MM.1S (cell line): ENCODE data around the gene ZNF280D.
A peak's percentile ranks its signal among the peaks of the same experiment; 100 is the strongest.

Experiments
- DNase-seq: peaks from one replicate; pipeline ENCODE4 v3.0.0-alpha.2; 2015
- H2AFZ ChIP-seq: fragments of 300-600 bp; sonication (generic); 2 replicates; pipeline ENCODE4 v1.6.0; 2016; ENCODE audit warnings: antibody characterized with exemption, low read length
- H3F3A ChIP-seq: fragments of 300-600 bp; sonication (generic); 2 replicates; pipeline ENCODE4 v1.6.1; 2016; ENCODE audit warnings: mild to moderate bottlenecking, antibody characterized with exemption, low read length, moderate library complexity, mixed read lengths; ENCODE audit not compliant: insufficient read depth
- H3K27ac ChIP-seq: fragments of 300-600 bp; sonication (generic); 2 replicates; pipeline ENCODE4 v1.5.1; 2016; ENCODE audit warnings: mild to moderate bottlenecking, low read length
- H3K27me3 ChIP-seq: fragments of 300-600 bp; sonication (generic); replicated peaks from 2 replicates; pipeline ENCODE4 v1.6.0; 2016; ENCODE audit warnings: low read length; ENCODE audit not compliant: insufficient read depth
- H3K36me3 ChIP-seq: fragments of 300-600 bp; sonication (generic); replicated peaks from 2 replicates; pipeline ENCODE4 v1.6.1; 2016; ENCODE audit warnings: mild to moderate bottlenecking, low read length, mixed read lengths; ENCODE audit not compliant: insufficient read depth
- H3K4me1 ChIP-seq: fragments of 300-600 bp; sonication (generic); 2 replicates; pipeline ENCODE4 v1.6.1; 2016; ENCODE audit warnings: low read length, mixed read lengths
- H3K4me2 ChIP-seq: fragments of 300-600 bp; sonication (generic); 2 replicates; pipeline ENCODE4 v1.6.0; 2016; ENCODE audit warnings: low read depth, low read length
- H3K4me3 ChIP-seq: fragments of 300-600 bp; sonication (generic); 2 replicates; pipeline ENCODE4 v1.5.1; 2016; ENCODE audit warnings: low read length, mixed read lengths
- H3K79me2 ChIP-seq: fragments of 300-600 bp; sonication (generic); 2 replicates; pipeline ENCODE4 v1.6.1; 2016; ENCODE audit warnings: mixed run types, low read length, mixed read lengths
- H3K9ac ChIP-seq: fragments of 300-600 bp; sonication (generic); 2 replicates; pipeline ENCODE4 v1.6.1; 2016; ENCODE audit warnings: low read length, mixed read lengths
- H3K9me2 ChIP-seq: fragments of 300-600 bp; sonication (generic); replicated peaks from 2 replicates; pipeline ENCODE4 v1.6.1; 2016; ENCODE audit warnings: mild to moderate bottlenecking, low read length, mixed read lengths; ENCODE audit not compliant: insufficient read depth
- H3K9me3 ChIP-seq: fragments of 300-600 bp; sonication (generic); replicated peaks from 2 replicates; pipeline ENCODE4 v1.6.1; 2016; ENCODE audit warnings: mild to moderate bottlenecking, low read length, mixed read lengths; ENCODE audit not compliant: insufficient read depth
- H4K20me1 ChIP-seq: fragments of 300-600 bp; sonication (generic); 2 replicates; pipeline ENCODE4 v1.6.1; 2016; ENCODE audit warnings: mild to moderate bottlenecking, low read length, moderate library complexity, mixed read lengths; ENCODE audit not compliant: insufficient read depth
- EZH2 ChIP-seq: fragments of 300-600 bp; sonication (generic); optimal IDR thresholded peaks from 2 replicates; pipeline ENCODE3; 2017; ENCODE audit warnings: low read depth, mild to moderate bottlenecking, antibody characterized with exemption, low read length, mixed read lengths
- EZH2phosphoT487 ChIP-seq: fragments of 300-600 bp; sonication (generic); IDR thresholded peaks from 2 replicates; pipeline ENCODE4 v1.6.1; 2018; ENCODE audit warnings: antibody characterized with exemption, low read length
- TF ChIP-seq, protein P1 (sequence below): fragments of 300-600 bp; sonication (generic); IDR thresholded peaks from 2 replicates; pipeline ENCODE4 v1.5.1; 2016; ENCODE audit warnings: antibody characterized with exemption, low read length, mixed read lengths

ZNF280D gene

DNA sequence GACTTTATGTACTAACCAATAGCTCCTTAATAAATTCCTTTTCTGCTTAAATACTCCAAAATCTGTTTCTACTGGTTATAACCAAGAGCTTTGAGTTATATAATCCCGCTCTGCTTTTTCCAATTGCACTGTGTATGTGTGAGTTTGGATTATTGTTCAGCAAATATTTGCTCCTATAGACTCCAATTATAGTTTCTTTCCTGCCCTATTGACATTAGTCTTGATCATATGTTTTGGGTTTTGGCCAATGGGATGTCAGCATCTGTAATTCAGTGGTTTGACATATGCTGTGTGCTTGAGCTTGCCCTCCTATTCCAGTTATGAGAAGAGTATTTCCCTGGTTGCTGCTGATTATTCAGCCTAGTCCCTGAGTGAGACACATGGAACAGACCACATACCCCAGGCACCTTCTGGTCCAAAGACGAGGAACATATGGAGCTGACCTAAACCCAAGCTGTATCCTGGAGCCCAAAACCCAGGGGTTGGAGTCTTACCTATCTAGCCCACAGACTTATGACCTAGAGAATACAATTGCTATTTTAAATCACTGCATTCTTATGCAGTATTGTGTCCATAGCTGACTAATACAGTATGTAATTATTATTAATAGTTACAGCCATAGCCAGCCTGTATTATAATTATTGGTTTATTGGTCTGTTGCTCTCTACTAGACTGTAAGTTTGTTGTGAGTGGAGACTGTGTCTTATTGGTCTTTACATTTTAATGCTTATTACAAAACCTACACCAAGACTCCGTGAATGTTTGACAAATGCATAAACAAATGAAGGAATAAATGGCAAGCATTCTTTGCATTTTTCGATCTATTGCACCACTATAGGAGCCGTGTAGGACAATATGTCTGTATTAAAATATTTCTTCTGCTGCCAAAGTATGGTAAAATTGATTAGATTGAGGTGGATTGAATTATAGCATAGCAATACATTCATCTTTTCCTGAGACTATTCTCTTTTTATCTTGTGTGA is 11.7 kb upstream of the ZNF280D start:
- Histone ChIP-seq H4K20me1 (no peaks in the 10 kb centered on the region), H3K9me2 (no peaks in the 10 kb centered on the region), H2AFZ (no peak overlapping the region), H3K27ac (no peak overlapping the region), H3K36me3 (no peaks in the 10 kb centered on the region), H3F3A (no peaks in the 10 kb centered on the region), H3K4me3 (no peak overlapping the region), H3K27me3 (no peaks in the 10 kb centered on the region), H3K79me2 (no peaks in the 10 kb centered on the region), H3K9ac (no peak overlapping the region), H3K4me1 (no peaks in the 10 kb centered on the region), H3K4me2 (no peak overlapping the region), H3K9me3 (no peaks in the 10 kb centered on the region)
- DNase-seq: no peak
- TF ChIP-seq, protein P1, sequence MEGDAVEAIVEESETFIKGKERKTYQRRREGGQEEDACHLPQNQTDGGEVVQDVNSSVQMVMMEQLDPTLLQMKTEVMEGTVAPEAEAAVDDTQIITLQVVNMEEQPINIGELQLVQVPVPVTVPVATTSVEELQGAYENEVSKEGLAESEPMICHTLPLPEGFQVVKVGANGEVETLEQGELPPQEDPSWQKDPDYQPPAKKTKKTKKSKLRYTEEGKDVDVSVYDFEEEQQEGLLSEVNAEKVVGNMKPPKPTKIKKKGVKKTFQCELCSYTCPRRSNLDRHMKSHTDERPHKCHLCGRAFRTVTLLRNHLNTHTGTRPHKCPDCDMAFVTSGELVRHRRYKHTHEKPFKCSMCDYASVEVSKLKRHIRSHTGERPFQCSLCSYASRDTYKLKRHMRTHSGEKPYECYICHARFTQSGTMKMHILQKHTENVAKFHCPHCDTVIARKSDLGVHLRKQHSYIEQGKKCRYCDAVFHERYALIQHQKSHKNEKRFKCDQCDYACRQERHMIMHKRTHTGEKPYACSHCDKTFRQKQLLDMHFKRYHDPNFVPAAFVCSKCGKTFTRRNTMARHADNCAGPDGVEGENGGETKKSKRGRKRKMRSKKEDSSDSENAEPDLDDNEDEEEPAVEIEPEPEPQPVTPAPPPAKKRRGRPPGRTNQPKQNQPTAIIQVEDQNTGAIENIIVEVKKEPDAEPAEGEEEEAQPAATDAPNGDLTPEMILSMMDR: no peak
- TF ChIP-seq EZH2phosphoT487 (no peak), EZH2 (no peak)

GRCh38 chr15:56741541-56741940 is 8.2 kb upstream of the ZNF280D start:
- no peaks in the 10 kb centered on the region for H3K79me2 ChIP-seq
- TF ChIP-seq EZH2 (no peak), EZH2phosphoT487 (no peak)
- TF ChIP-seq, protein P1: no peak
- no peak overlapping the region for H3K4me2 ChIP-seq
- H2AFZ ChIP-seq: no peak overlapping the region
- no peak for DNase-seq
- no peaks in the 10 kb centered on the region for H4K20me1 ChIP-seq
- H3F3A ChIP-seq: no peaks in the 10 kb centered on the region
- H3K4me3 ChIP-seq: no peak overlapping the region
- no peaks in the 10 kb centered on the region for H3K9me3 ChIP-seq
- H3K27me3 ChIP-seq: no peaks in the 10 kb centered on the region
- H3K9ac ChIP-seq: no peak overlapping the region
- H3K4me1 ChIP-seq: no peaks in the 10 kb centered on the region
- no peaks in the 10 kb centered on the region for H3K9me2 ChIP-seq
- H3K27ac ChIP-seq: no peak overlapping the region
- no peaks in the 10 kb centered on the region for H3K36me3 ChIP-seq

GRCh38 chr15:56739964-56740640 is 6.8 kb upstream of the ZNF280D start:
- H2AFZ ChIP-seq: no peak overlapping the region
- H3K9ac ChIP-seq: no peak overlapping the region
- H3K4me1 ChIP-seq: no peaks in the 10 kb centered on the region
- H3K9me2 ChIP-seq: no peaks in the 10 kb centered on the region
- H3K36me3 ChIP-seq: no peaks in the 10 kb centered on the region
- no peaks in the 10 kb centered on the region for H4K20me1 ChIP-seq
- H3K4me3 ChIP-seq: no peak overlapping the region
- H3K4me2 ChIP-seq: no peak overlapping the region
- no peak for DNase-seq
- H3K9me3 ChIP-seq: no peaks in the 10 kb centered on the region
- TF ChIP-seq, protein P1: peak; percentile 27
- TF ChIP-seq EZH2phosphoT487: no peak
- TF ChIP-seq EZH2: no peak
- H3K79me2 ChIP-seq: no peaks in the 10 kb centered on the region
- no peak overlapping the region for H3K27ac ChIP-seq
- no peaks in the 10 kb centered on the region for H3K27me3 ChIP-seq
- H3F3A ChIP-seq: no peaks in the 10 kb centered on the region
